Measurements from ENCODE around the gene SF3B3. TPM values are rescaled to one million over a fixed set of nuclear protein-coding genes. Genes with fewer than 3 reads are reported as not detected.
A peak's percentile ranks its signal among the peaks of the same experiment; 100 is the strongest.

Gene SF3B3
- total and polyA plus RNA-seq, 2 donors (not counting 3 experiments of a cell fraction or from before 2014, with no cell fraction given): 167 to 324 TPM

- no peak overlapping the region for H3K4me3 ChIP-seq (replicated peaks in 1 of 3; ENCODE audit: insufficient read depth in 1 of 3, low read depth in 1 of 3, low read length in 3 of 3)
- ChIA-PET POLR2A (no interaction called here), CTCF (no interaction called here)
- TF ChIP-seq FOS (IDR thresholded peaks at IDR 0.05; ENCODE audit: borderline replicate concordance, insufficient read depth, low read length) (no peak), POLR2AphosphoS5 (IDR thresholded peaks at IDR 0.05; ENCODE audit: insufficient read depth, low read depth, low read length) (no peak), JUN (IDR thresholded peaks at IDR 0.05; ENCODE audit: borderline replicate concordance, insufficient read depth, insufficient read length, low read depth) (no peak), MYC (IDR thresholded peaks at IDR 0.05; ENCODE audit: low read depth, low read length) (no peak), EZH2 (IDR thresholded peaks at IDR 0.05; ENCODE audit: borderline replicate concordance, low read depth, low read length, severe bottlenecking) (no peak), GATA2 (IDR thresholded peaks at IDR 0.05; ENCODE audit: insufficient read depth, insufficient read length, low read depth, low read length) (no peak), POLR2A (IDR thresholded peaks at IDR 0.05; ENCODE audit: low read depth, low read length) (no peak)
- H4K20me1 ChIP-seq (replicated peaks; ENCODE audit: control insufficient read depth, extremely low read depth, insufficient read depth, low read length): no peaks in the 10 kb centered on the region
- H3K36me3 ChIP-seq (ENCODE audit: control insufficient read depth in 2 of 2, extremely low read depth in 1 of 2, insufficient read depth in 2 of 2, low read length in 2 of 2): peaks cover 22 to 25% of the 10 kb centered on the region in 2 experiments
- H3K79me2 ChIP-seq (ENCODE audit: control insufficient read depth, insufficient read depth, low read length): no peaks in the 10 kb centered on the region
- H3K27me3 ChIP-seq (ENCODE audit: control insufficient read depth in 2 of 2, insufficient read depth in 2 of 2, low read length in 2 of 2): no peaks in the 10 kb centered on the region
- H3K9ac ChIP-seq (replicated peaks; ENCODE audit: extremely low read depth, insufficient read depth, low read length): no peak overlapping the region
- dilution Hi-C loops (cut with MboI; ENCODE audit: extremely low pct_ligation_motif_present, low sequenced_read_pairs) (no loop called here), intact Hi-C loops (cut with micrococcal nuclease) (no loop called here)
- DNase-seq (ENCODE audit: low read depth, low spot score) (no peak), FAIRE-seq (no peak)
- no peak overlapping the region for H3K4me2 ChIP-seq (ENCODE audit: insufficient read depth, low read length)
- H2AFZ ChIP-seq (ENCODE audit: low read depth, low read length): no peak overlapping the region
- BruUV-seq (replicated peaks): no TSS peak
- H3K9me3 ChIP-seq (replicated peaks; ENCODE audit: control insufficient read depth, insufficient read depth, low read length): no peaks in the 10 kb centered on the region
- no peak overlapping the region for H3K27ac ChIP-seq (ENCODE audit: insufficient read depth, low read depth, low read length)
- no peaks in the 10 kb centered on the region for H3K9me1 ChIP-seq (replicated peaks; ENCODE audit: control insufficient read depth, extremely low read depth, insufficient read depth, low read length)
- H3K4me1 ChIP-seq (ENCODE audit: control insufficient read depth, extremely low read depth, insufficient read depth, low read length): peaks cover 10% of the 10 kb centered on the region
Observed at GRCh38 chr16:70512456-70512855, 11.2 kb upstream of the SF3B3 start.

- Histone ChIP-seq H3K36me3 (ENCODE audit: control insufficient read depth in 2 of 2, extremely low read depth in 1 of 2, insufficient read depth in 2 of 2, low read length in 2 of 2) (peaks cover 2 to 3% of the 10 kb centered on the region in 2 experiments), H3K9ac (replicated peaks; ENCODE audit: extremely low read depth, insufficient read depth, low read length) (no peak overlapping the region), H2AFZ (ENCODE audit: low read depth, low read length) (no peak overlapping the region), H3K9me1 (replicated peaks; ENCODE audit: control insufficient read depth, extremely low read depth, insufficient read depth, low read length) (no peaks in the 10 kb centered on the region), H3K9me3 (replicated peaks; ENCODE audit: control insufficient read depth, insufficient read depth, low read length) (no peaks in the 10 kb centered on the region), H3K4me1 (ENCODE audit: control insufficient read depth, extremely low read depth, insufficient read depth, low read length) (peaks cover 24% of the 10 kb centered on the region), H3K27me3 (ENCODE audit: control insufficient read depth in 2 of 2, insufficient read depth in 2 of 2, low read length in 2 of 2) (no peaks in the 10 kb centered on the region), H3K79me2 (ENCODE audit: control insufficient read depth, insufficient read depth, low read length) (peaks cover 33% of the 10 kb centered on the region), H3K4me3 (replicated peaks in 1 of 3; ENCODE audit: insufficient read depth in 1 of 3, low read depth in 1 of 3, low read length in 3 of 3) (no peak overlapping the region), H3K4me2 (ENCODE audit: insufficient read depth, low read length) (peak overlapping the region; percentile 24), H3K27ac (ENCODE audit: insufficient read depth, low read depth, low read length) (no peak overlapping the region), H4K20me1 (replicated peaks; ENCODE audit: control insufficient read depth, extremely low read depth, insufficient read depth, low read length) (no peaks in the 10 kb centered on the region)
- DNase-seq (ENCODE audit: low read depth, low spot score): no peak
- peak; percentile 70 for FAIRE-seq
- POLR2A ChIA-PET: interaction anchor here (0.7 kb wide), 1 partner anchor 160 kb away, joined by 3 read pairs; no protein-coding TSS in a partner anchor
- intact Hi-C loops (cut with micrococcal nuclease) (no loop called here), dilution Hi-C loops (cut with MboI; ENCODE audit: extremely low pct_ligation_motif_present, low sequenced_read_pairs) (no loop called here)
- no TSS peak for BruUV-seq (replicated peaks)
- no peak for TF ChIP-seq MYC (IDR thresholded peaks at IDR 0.05; ENCODE audit: low read depth, low read length)
- no peak for TF ChIP-seq MAX (IDR thresholded peaks at IDR 0.05; ENCODE audit: insufficient read depth, insufficient read length)
- TF ChIP-seq CTCF (IDR thresholded peaks at IDR 0.05; ENCODE audit: extremely low read depth in 1 of 2, insufficient read depth in 1 of 2, low read depth in 1 of 2, low read length in 2 of 2): no peak
- peak; percentile 56 for TF ChIP-seq FOS (IDR thresholded peaks at IDR 0.05; ENCODE audit: borderline replicate concordance, insufficient read depth, low read length)
- TF ChIP-seq JUN (IDR thresholded peaks at IDR 0.05; ENCODE audit: borderline replicate concordance, insufficient read depth, insufficient read length, low read depth): peak; percentile 17
- CTCF ChIA-PET: interaction anchor here (1.9 kb wide), 1 partner anchor 12 kb away, joined by 9 read pairs; no protein-coding TSS in a partner anchor
Observed at GRCh38 chr16:70520612-70521297, 2.9 kb upstream of the SF3B3 start.

Data from endothelial cell of umbilical vein (primary cell).